ENCODE data around the gene WFDC11.
A peak's percentile ranks its signal among the peaks of the same experiment; 100 is the strongest.
"Not testable (repeated sequence)": the region's sequence is repeated elsewhere in the genome, so short reads cannot be mapped to it uniquely, and the experiment has no call there.

Gene WFDC11

GRCh38 chr20:45670139-45670538 is at the start of gene WFDC11:
Gene WFDC11 (minus strand): TSS chr20:45670239. CDS start chr20:45650600, 19,639 bp downstream.
- no peak for DNase-seq (ENCODE audit: low spot score)

GRCh38 chr20:45716141-45716688 is 46.2 kb upstream of the WFDC11 start:
- DNase-seq (ENCODE audit: low spot score), result not testable (repeated sequence)

GRCh38 chr20:45704969-45705637 is 35.1 kb upstream of the WFDC11 start, which contains the start of gene WFDC10B:
Gene WFDC10B (minus strand): TSS chr20:45705019. CDS start chr20:45685992, 19,027 bp downstream.
- DNase-seq (ENCODE audit: low spot score), result no peak

GRCh38 chr20:45701873-45702272 is 31.8 kb upstream of the WFDC11 start, which contains the start of gene WFDC13:
Gene WFDC13 (plus strand): TSS chr20:45702038. CDS start chr20:45702124, 86 bp downstream.
- no peak for DNase-seq (ENCODE audit: low spot score)

- no peak for DNase-seq (ENCODE audit: low spot score)
Observed at GRCh38 chr20:45701104-45701503, 31.1 kb upstream of the WFDC11 start.

DNA sequence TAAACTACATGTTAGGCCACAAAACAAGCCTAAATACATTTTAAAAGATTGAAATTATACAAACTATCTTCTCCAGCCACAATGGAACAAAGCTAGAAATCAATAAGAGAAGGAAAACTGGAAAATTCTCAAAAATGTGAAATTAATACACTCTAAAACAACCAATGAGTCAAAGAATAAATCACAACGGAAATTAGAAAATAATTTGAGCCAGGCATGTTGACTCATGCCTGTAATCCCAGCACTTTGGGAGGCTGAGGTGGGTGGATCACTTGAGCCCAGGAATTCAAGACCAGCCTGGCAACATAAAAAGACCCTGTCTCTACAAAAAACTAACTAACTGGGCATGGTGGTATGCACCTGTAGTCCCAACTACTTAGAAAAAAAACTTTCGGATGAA is 25.5 kb upstream of the WFDC11 start:
- no peak for DNase-seq (ENCODE audit: low spot score)

DNA sequence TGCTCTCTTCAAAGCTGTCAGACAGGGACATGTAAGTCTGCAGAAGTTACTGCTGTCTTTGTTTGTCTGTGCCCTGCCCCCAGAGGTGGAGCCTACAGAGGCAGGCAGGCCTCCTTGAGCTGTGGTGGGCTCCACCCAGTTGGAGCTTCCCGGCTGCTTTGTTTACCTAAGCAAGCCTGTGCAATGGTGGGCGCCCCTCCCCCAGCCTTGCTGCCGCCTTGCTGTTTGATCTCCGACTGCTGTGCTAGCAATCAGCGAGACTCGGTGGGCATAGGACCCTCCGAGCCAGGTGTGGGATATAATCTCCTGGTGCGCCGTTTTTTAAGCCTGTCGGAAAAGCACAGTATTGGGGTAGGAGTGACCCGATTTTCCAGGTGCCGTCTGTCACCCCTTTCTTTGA is 23.3 kb upstream of the WFDC11 start:
- DNase-seq (ENCODE audit: low spot score), result not testable (repeated sequence)

DNA sequence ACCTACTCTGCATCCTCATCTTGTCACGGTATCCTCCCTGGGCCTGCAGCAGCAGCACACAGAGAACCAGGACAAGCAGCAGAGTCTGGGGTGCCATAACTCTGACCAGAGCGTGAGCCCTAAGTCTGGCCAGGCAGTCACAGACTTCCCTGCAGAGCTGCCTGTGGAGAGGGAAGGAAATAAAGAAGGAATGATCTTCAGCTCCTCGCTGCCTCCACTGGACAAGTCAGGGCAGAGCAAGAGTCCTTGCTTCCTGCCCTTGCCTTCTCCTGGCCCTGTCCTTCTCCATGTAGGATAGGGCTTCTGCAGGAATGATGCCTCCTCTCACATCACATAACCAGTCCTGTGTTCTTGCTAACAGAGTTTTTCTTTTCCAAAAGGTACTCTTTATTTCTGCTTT is 15.9 kb upstream of the WFDC11 start:
- DNase-seq (ENCODE audit: low spot score), result no peak

- DNase-seq (ENCODE audit: low spot score), result no peak
Observed at GRCh38 chr20:45679650-45680049, 9.6 kb upstream of the WFDC11 start.

DNA sequence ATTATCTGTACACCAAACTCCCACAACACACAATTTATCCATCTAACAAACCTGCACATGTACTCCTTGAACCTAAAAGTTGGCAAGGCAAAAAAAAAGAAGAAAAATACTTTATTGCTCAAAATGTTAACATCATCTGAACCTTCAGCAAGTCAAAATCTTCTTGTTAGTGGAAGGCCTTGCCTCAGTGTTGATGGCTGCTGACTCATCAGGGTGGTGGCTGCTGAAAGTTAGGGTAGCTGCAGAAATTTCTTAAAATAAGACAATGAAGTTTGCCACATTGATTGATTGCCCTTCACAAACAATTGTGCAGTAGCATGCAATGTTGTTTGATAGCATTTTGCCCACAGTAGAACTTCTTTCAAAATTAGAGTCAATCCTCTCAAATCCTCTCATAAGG is 2.7 kb upstream of the WFDC11 start:
- no peak for DNase-seq (ENCODE audit: low spot score)

GRCh38 chr20:45657038-45657437 is 13.0 kb downstream of the WFDC11 start:
- DNase-seq (ENCODE audit: low spot score), result not testable (repeated sequence)

- not testable (repeated sequence) for DNase-seq (ENCODE audit: low spot score)
Observed at GRCh38 chr20:45651726-45652125, 18.3 kb downstream of the WFDC11 start.

DNA sequence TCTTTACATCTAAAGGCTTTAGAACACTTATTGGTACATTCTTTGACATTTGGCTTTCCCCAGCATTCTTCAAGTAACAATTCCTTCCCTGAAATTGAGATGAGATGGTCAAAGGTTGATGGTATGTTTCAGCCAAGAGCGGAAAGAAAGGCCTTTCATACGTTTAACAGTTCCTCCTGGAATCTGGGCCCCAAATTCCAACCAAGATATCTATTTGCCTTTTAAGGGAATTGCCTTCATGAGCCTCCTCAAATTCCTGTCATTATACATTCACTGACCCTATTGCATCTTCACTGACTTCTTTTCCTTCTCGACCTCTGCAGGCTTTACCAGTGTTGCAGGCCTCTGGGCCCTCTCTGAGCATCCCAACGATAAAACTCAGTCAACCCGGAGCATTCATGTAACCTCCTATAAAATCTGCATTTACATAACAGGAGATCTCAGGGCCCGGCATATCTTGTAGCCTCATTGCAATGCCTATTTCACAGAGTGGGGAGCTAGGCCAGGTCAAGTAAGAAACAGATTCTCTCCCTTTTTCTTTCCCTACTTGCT is 20.7 kb downstream of the WFDC11 start:
- no peak for DNase-seq (ENCODE audit: low spot score)

GRCh38 chr20:45647441-45648050 is 22.5 kb downstream of the WFDC11 start:
- DNase-seq (ENCODE audit: low spot score), result no peak

DNA sequence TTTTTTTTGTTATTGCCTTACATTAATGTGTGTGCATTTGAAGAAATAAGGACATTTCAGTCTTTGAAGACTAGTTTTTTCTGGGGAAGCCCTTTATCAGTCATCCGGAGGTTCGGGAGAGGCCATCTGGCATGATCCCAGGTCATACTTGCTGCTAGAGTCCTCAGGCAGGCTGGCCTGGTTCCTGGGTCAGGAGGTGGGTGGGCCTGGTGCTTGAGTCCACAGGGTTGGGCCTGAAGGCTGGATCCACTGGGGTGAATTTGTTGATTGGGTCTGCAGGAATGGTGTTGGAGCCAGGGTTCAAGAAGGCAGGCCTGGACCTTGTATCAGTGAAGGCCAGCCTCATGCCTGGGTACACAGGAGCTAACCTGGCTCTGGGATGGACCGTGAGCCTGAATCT is 23.2 kb downstream of the WFDC11 start:
- DNase-seq (ENCODE audit: low spot score), result no peak

GRCh38 chr20:45645869-45646268 is 24.2 kb downstream of the WFDC11 start:
- not testable (repeated sequence) for DNase-seq (ENCODE audit: low spot score)

- DNase-seq (ENCODE audit: low spot score), result not testable (repeated sequence)
Observed at GRCh38 chr20:45641076-45641475, 29.0 kb downstream of the WFDC11 start.

- no peak for DNase-seq (ENCODE audit: low spot score)
Observed at GRCh38 chr20:45639687-45640086, 30.4 kb downstream of the WFDC11 start.

- no peak for DNase-seq (ENCODE audit: low spot score)
Observed at GRCh38 chr20:45636513-45636912, 33.5 kb downstream of the WFDC11 start.

DNA sequence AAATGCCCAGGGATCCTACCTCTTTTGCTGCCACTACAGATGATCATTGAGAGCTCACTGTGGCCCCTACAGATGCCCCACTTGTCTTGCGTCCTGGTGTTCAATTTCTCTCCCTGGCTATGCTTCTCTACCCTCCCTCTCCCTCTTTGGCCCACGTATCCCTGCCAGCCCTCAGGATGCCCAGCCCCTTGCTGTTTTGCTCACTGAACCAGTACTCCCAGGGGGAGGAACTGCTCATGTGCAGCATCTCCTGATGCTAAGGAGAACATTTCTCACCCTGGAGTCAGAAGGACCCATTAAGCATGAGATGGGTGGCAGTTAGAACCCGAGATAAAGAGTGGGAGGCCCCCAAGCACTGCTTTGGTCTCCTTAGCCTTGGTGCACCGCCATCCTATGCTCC is 38.9 kb downstream of the WFDC11 start, which contains the start of gene WFDC9:
WFDC9 (minus strand) TSS at position 101 of the 400 bp plus-strand sequence. CDS start 21,103 bp downstream, outside the sequence.
- DNase-seq (ENCODE audit: low spot score), result no peak

DNA sequence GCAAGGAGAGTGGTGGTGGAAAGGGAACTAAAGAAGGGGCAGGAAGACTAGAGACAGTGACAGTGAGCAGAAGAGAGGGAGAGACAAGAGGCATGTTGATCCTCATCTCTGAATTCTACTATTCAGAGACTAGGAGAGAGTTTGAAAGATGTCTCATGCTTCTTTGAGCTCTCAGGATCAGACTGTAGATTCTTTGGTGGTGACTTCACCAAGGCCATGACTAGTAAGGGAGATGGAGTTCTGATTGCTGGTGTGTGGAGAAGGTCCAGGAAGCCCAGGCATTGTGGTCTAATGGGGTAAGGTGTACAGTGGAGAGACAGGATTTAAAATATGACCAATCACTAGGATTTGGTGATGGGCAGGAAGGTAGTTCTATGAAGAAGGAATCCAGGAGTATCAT is 39.7 kb downstream of the WFDC11 start:
- DNase-seq (ENCODE audit: low spot score), result no peak

DNA sequence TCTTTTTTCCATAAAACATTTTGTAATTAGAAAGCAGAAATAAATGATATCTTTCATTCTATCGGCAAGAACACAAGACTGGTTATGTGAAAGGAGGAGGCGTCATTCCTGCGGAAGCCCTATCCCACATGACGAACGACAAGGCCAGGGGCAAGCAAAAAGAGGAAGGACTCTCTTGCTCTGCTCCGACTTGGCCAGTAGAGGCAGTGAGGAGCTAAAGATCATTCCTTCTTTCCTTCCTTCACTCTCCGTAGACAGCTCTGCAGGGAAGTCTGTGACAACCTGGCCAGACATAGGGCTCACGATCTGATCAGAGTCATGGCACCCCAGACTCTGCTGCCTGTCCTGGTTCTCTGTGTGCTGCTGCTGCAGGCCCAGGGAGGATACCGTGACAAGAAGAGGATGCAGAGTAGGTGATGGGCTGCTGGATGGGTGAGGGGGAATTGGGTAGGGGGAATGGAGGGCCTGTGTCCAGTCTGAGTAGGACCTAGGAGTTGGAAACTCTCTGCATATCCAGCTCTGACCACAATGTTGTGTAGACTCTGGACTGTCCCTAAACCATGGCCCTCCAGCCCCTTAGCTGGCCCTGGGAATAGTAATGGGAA is 40.4 kb downstream of the WFDC11 start, which contains the start of gene WFDC10A:
WFDC10A (plus strand) TSS at position 244 of the 605 bp plus-strand sequence; CDS start at position 319, 75 bp downstream.
- DNase-seq (ENCODE audit: low spot score), result peak; percentile 33
